Uterus (tissue), 2 donors: ENCODE results near the gene C14orf119.

Source experiments
- POLR2A ChIP-seq, 2 donors: fragments of 450-650 bp; IDR thresholded peaks; one replicate each; pipeline ENCODE4 v1.6.1; 2016; ENCODE audit warnings: antibody characterized with exemption in 2 of 2, mild to moderate bottlenecking in 1 of 2, moderate library complexity in 1 of 2
- TF ChIP-seq, protein P1 (sequence below), 4 experiments: fragments of 200-600 bp in 2 of 4; fragments of 450-650 bp in 2 of 4; sonication (generic) in 2 of 4; IDR thresholded peaks; one replicate each; pipeline ENCODE4 v1.5.1; 2016 to 2019; ENCODE audit warnings: antibody characterized with exemption in 4 of 4, mild to moderate bottlenecking in 2 of 4, moderate library complexity in 1 of 4

GRCh38 chr14:23070262-23071129 lies 24.8 kb upstream of the C14orf119 start:
- TF ChIP-seq POLR2A (IDR thresholded peaks at IDR 0.05), result no peak
- TF ChIP-seq, protein P1, sequence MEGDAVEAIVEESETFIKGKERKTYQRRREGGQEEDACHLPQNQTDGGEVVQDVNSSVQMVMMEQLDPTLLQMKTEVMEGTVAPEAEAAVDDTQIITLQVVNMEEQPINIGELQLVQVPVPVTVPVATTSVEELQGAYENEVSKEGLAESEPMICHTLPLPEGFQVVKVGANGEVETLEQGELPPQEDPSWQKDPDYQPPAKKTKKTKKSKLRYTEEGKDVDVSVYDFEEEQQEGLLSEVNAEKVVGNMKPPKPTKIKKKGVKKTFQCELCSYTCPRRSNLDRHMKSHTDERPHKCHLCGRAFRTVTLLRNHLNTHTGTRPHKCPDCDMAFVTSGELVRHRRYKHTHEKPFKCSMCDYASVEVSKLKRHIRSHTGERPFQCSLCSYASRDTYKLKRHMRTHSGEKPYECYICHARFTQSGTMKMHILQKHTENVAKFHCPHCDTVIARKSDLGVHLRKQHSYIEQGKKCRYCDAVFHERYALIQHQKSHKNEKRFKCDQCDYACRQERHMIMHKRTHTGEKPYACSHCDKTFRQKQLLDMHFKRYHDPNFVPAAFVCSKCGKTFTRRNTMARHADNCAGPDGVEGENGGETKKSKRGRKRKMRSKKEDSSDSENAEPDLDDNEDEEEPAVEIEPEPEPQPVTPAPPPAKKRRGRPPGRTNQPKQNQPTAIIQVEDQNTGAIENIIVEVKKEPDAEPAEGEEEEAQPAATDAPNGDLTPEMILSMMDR (IDR thresholded peaks at IDR 0.05), result no peak
